A673 (cell line): Measurements from ENCODE around the gene MAPK9. TPM values are rescaled to one million over a fixed set of nuclear protein-coding genes. Genes with fewer than 3 reads are reported as not detected.

Source experiments
- BruUV-seq: library from RNA; stranded (reverse); fragments of 400-500 nt; replicated peaks from 2 replicates; lab custom pipeline; 2021; lab: Mats Ljungman, UMichigan
- CTCF ChIA-PET: fragments of 300-600 bp; sonication (Branson Sonifier 250); formaldehyde crosslinking; loops from one replicate; lab custom pipeline; 2022; ENCODE audit warnings: antibody characterized with exemption; lab: Charles Lee
- POLR2A ChIA-PET: fragments of 300-600 bp; sonication (Branson Sonifier 250); formaldehyde crosslinking; loops from one replicate; lab custom pipeline; 2022; ENCODE audit warnings: antibody characterized with exemption; ENCODE audit not compliant: low non-redundant PET; lab: Charles Lee
- DNase-seq: peaks from one replicate; pipeline ENCODE4 v3.0.0-alpha.2; 2015; ENCODE audit warnings: low spot score
- H3K27ac ChIP-seq: fragments of 200-600 bp; sonication (generic); 2 replicates; pipeline ENCODE4 v1.5.1; 2016; ENCODE audit warnings: mixed run types, low read depth, mild to moderate bottlenecking, mixed read lengths, antibody characterized with exemption, low read length; ENCODE audit not compliant: poor library complexity, severe bottlenecking
- H3K27me3 ChIP-seq: fragments of 200-600 bp; sonication (generic); replicated peaks from 2 replicates; pipeline ENCODE4 v1.6.1; 2017; ENCODE audit warnings: mixed run types, low read depth, mild to moderate bottlenecking, mixed read lengths, antibody characterized with exemption, low read length; ENCODE audit not compliant: insufficient read depth, poor library complexity
- H3K36me3 ChIP-seq: fragments of 200-600 bp; sonication (generic); 2 replicates; pipeline ENCODE4 v1.6.1; 2016; ENCODE audit warnings: mixed run types, mild to moderate bottlenecking, mixed read lengths, antibody characterized with exemption, low read length; ENCODE audit not compliant: insufficient read depth, poor library complexity, severe bottlenecking
- H3K4me1 ChIP-seq: fragments of 200-600 bp; sonication (generic); 2 replicates; pipeline ENCODE4 v1.6.1; 2017; ENCODE audit warnings: mixed run types, mild to moderate bottlenecking, mixed read lengths, antibody characterized with exemption, low read length; ENCODE audit not compliant: insufficient read depth, poor library complexity, severe bottlenecking
- H3K4me3 ChIP-seq: fragments of 200-600 bp; sonication (generic); 2 replicates; pipeline ENCODE4 v1.5.1; 2016; ENCODE audit warnings: low read depth, mixed run types, mild to moderate bottlenecking, mixed read lengths, low read length; ENCODE audit not compliant: poor library complexity, severe bottlenecking
- H3K9me3 ChIP-seq: fragments of 200-600 bp; sonication (generic); 2 replicates; pipeline ENCODE4 v1.6.1; 2016; ENCODE audit warnings: mixed run types, low read depth, mild to moderate bottlenecking, mixed read lengths, antibody characterized with exemption, low read length; ENCODE audit not compliant: poor library complexity, severe bottlenecking
- CTCF ChIP-seq: fragments of 300-800, 200-600 bp; sonication (generic); conservative IDR thresholded peaks from 2 replicates; pipeline ENCODE4 v1.5.1; 2017; ENCODE audit warnings: low read depth, mild to moderate bottlenecking, antibody characterized with exemption, low read length, moderate library complexity, mixed read lengths
- EZH2 ChIP-seq: fragments of 200-600 bp; sonication (generic); IDR thresholded peaks from 2 replicates; pipeline ENCODE4 v1.6.1; 2017; ENCODE audit warnings: borderline replicate concordance, low read depth, mild to moderate bottlenecking, mixed read lengths, antibody characterized with exemption, low read length; ENCODE audit not compliant: poor library complexity, severe bottlenecking
- intact Hi-C: fragments of 100-400 bp; cut with micrococcal nuclease; formaldehyde crosslinking; loops from one replicate; pipeline ENCODE4 v1.10.0; 2022; ENCODE audit not compliant: unreplicated experiment
- total RNA-seq: library from RNA; stranded (reverse); gene quantifications from 2 replicates; pipeline ENCODE4 v1.2.3, GENCODE V29; 2021

The MAPK9 gene
- total RNA-seq, 1 experiment from 2014 or later: 34.4 TPM

DNA sequence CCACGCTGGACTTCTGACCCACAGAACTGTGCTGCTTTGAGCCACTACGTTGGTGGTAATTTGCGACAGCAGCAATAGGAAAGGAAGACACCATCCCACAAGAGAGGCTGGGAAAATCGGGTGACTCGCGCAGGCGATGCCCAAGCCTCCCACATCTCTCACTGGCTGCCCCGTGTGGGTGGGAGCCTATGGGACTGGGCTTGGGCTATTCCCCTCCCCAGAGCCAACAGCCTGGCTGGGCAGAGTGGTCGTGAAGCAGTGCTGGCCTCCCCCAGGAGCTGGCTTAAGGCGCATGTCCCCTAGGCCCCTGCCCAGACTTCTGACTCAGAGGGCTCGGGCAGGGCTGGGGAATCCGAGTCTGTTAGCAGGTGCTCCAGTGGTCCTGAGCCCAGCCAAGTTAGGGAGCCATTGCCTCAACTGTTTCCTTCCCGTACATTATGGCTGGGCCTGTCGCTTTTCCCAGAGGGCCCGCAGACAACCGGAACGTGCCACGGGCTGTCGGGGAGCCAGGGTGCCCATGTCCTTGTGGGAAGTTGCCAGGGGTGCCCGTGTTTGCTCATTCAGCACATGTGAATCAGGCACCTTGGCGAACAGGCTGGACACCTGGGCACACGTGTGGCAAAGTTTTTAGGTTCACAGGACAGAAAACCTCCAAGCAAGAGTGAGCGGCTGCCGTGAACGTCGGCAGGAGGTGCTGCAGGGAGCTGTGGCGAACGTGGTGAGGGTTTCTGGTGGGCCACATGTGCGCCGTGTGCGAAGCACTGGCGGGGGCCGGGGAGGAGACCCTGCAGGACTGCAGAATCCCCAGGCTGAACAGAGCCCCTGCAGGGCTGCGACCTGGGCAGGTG, 75.9 kb downstream of the MAPK9 start:
- Histone ChIP-seq H3K36me3 (no peaks in the 10 kb centered on the region), H3K27ac (no peak overlapping the region), H3K4me3 (no peak overlapping the region), H3K4me1 (no peaks in the 10 kb centered on the region), H3K27me3 (no peaks in the 10 kb centered on the region), H3K9me3 (no peaks in the 10 kb centered on the region)
- intact Hi-C loops: no loop called here
- no TSS peak for BruUV-seq
- TF ChIP-seq CTCF (no peak), EZH2 (no peak)
- POLR2A ChIA-PET: no interaction called here
- DNase-seq: no peak
- CTCF ChIA-PET: no interaction called here

DNA sequence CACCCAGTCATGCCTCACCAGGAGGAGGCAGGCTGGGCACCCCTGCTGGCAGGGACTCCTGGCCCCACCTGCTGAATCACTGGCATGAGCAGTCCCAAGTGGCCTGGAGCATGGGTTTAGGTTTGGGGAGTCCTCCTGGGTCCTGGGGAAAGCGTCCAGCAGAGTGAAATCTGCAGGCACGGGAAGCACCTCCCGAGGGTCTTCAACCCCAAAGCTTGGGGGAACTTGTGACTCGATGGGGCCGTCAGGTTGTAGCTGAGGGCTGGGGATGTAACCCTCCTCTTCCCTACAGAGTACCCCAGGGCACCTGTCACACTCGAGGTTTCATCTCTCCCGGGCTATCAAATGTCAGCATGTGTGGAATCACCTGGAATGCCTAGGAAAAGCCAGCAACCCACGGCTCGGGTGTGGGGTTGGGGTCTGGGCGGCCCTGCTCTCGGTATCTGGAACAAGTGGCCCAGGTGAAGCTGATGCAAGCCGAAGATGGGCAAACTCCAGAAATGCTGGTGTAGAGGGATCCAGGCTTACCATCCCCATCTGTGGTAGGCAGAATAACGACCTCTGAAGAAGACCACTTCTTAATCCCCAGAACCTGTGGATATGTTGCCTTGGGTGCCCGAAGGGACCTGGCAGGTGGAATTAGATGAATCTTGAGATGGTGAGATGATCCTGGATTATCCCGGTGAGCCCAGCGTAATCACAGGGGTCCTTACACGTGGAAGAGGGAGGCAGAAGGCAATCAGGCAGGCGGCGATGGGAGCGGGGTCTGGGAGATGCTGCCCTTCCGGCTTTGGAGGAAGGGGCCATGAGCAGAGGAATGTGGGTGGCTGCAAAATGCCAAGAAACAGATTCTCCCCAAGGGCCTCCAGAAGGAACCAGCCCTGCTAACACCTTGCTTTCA, 76.8 kb downstream of the MAPK9 start:
- no peaks in the 10 kb centered on the region for H3K4me1 ChIP-seq
- intact Hi-C loops: no loop called here
- TF ChIP-seq EZH2: no peak
- no peak for TF ChIP-seq CTCF
- ChIA-PET CTCF (no interaction called here), POLR2A (no interaction called here)
- H3K27ac ChIP-seq: no peak overlapping the region
- no peaks in the 10 kb centered on the region for H3K27me3 ChIP-seq
- H3K36me3 ChIP-seq: no peaks in the 10 kb centered on the region
- H3K9me3 ChIP-seq: no peaks in the 10 kb centered on the region
- H3K4me3 ChIP-seq: no peak overlapping the region
- no peak for DNase-seq
- BruUV-seq: no TSS peak

GRCh38 chr5:180213657-180214207, 78.2 kb downstream of the MAPK9 start:
- ChIA-PET POLR2A (no interaction called here), CTCF (no interaction called here)
- no peaks in the 10 kb centered on the region for H3K9me3 ChIP-seq
- no peak overlapping the region for H3K27ac ChIP-seq
- H3K4me3 ChIP-seq: no peak overlapping the region
- no peaks in the 10 kb centered on the region for H3K4me1 ChIP-seq
- H3K36me3 ChIP-seq: no peaks in the 10 kb centered on the region
- no TSS peak for BruUV-seq
- TF ChIP-seq EZH2: no peak
- TF ChIP-seq CTCF: no peak
- H3K27me3 ChIP-seq: no peaks in the 10 kb centered on the region
- intact Hi-C loops: no loop called here
- DNase-seq: no peak
